H54 (cell line): ENCODE measurements around the gene MRC1.

Source experiments
- DNase-seq: peaks from one replicate; pipeline ENCODE4 v3.0.0; 2011; ENCODE audit warnings: low spot score, mixed read lengths; ENCODE audit not compliant: insufficient read length
- FAIRE-seq: peaks from 3 replicates; lab custom pipeline; 2011; peaks lifted over from hg19 to GRCh38; lab: Jason Lieb, UNC
- POLR2A ChIP-seq: IDR thresholded peaks from 2 replicates; pipeline ENCODE4 v1.6.1; 2011; ENCODE audit warnings: low read depth, mild to moderate bottlenecking, low read length

Gene MRC1

GRCh38 chr10:17873946-17874345 lies 64.8 kb downstream of the MRC1 start:
- no peak for TF ChIP-seq POLR2A
- DNase-seq (no peak), FAIRE-seq (no peak)

GRCh38 chr10:17877121-17877520 lies 68.0 kb downstream of the MRC1 start:
- TF ChIP-seq POLR2A = no peak
- no peak for DNase-seq
- FAIRE-seq = no peak

GRCh38 chr10:17878896-17879295 lies 69.7 kb downstream of the MRC1 start:
- FAIRE-seq (no peak), DNase-seq (no peak)
- TF ChIP-seq POLR2A = no peak

- no peak for TF ChIP-seq POLR2A
- DNase-seq (no peak), FAIRE-seq (no peak)
Observed at GRCh38 chr10:17880601-17881000, 71.5 kb downstream of the MRC1 start.

- DNase-seq = no peak
- FAIRE-seq = no peak
- TF ChIP-seq POLR2A = no peak
Observed at GRCh38 chr10:17882557-17882956, 73.4 kb downstream of the MRC1 start.

- no peak for DNase-seq
- no peak for TF ChIP-seq POLR2A
- no peak for FAIRE-seq
Observed at GRCh38 chr10:17883621-17884020, 74.5 kb downstream of the MRC1 start.

GRCh38 chr10:17888189-17888588 lies 79.0 kb downstream of the MRC1 start:
- FAIRE-seq (no peak), DNase-seq (no peak)
- TF ChIP-seq POLR2A = no peak

GRCh38 chr10:17891435-17891834 lies 82.3 kb downstream of the MRC1 start:
- DNase-seq (no peak), FAIRE-seq (no peak)
- TF ChIP-seq POLR2A = no peak

GRCh38 chr10:17904564-17904963 lies 95.4 kb downstream of the MRC1 start:
- DNase-seq (no peak), FAIRE-seq (no peak)
- TF ChIP-seq POLR2A = no peak

- no peak for TF ChIP-seq POLR2A
- no peak for FAIRE-seq
- DNase-seq = no peak
Observed at GRCh38 chr10:17905491-17905890, 96.3 kb downstream of the MRC1 start.

GRCh38 chr10:17906002-17906401 lies 96.9 kb downstream of the MRC1 start:
- no peak for DNase-seq
- no peak for FAIRE-seq
- no peak for TF ChIP-seq POLR2A

GRCh38 chr10:17907641-17908040 lies 98.5 kb downstream of the MRC1 start:
- DNase-seq (no peak), FAIRE-seq (no peak)
- TF ChIP-seq POLR2A = no peak

- TF ChIP-seq POLR2A = no peak
- FAIRE-seq = peak; percentile 81
Observed at GRCh38 chr10:17910125-17910789, 101.1 kb downstream of the MRC1 start.

GRCh38 chr10:17912754-17913153 lies 103.6 kb downstream of the MRC1 start:
- FAIRE-seq (no peak), DNase-seq (no peak)
- TF ChIP-seq POLR2A = no peak

More at GRCh38 chr10:17910125-17910789, 101.1 kb downstream of the MRC1 start:
- DNase-seq = peak; percentile 23

GRCh38 chr10:17913604-17914003 lies 104.5 kb downstream of the MRC1 start:
- no peak for DNase-seq
- TF ChIP-seq POLR2A = no peak
- no peak for FAIRE-seq
